Panc1 (cell line): ENCODE results near the gene SEPTIN8. TPM values are rescaled to one million over a fixed set of nuclear protein-coding genes. Genes with fewer than 3 reads are reported as not detected.

ENCODE experiments used
- ATAC-seq: fragments of 200-7000 bp; cut with Tn5 transposase; 2 replicates; pipeline ENCODE4 v1.9.1; 2020; ENCODE audit warnings: mild to moderate bottlenecking, moderate library complexity
- BruUV-seq: library from RNA; stranded (reverse); fragments of 400-500 nt; replicated peaks from 2 replicates; lab custom pipeline; 2021; lab: Mats Ljungman, UMichigan
- CTCF ChIA-PET: fragments of 300-600 bp; sonication (Branson Sonifier 250); formaldehyde crosslinking; loops from one replicate; lab custom pipeline; 2022; ENCODE audit warnings: antibody characterized with exemption; lab: Charles Lee
- POLR2A ChIA-PET: fragments of 300-600 bp; sonication (Branson Sonifier 250); formaldehyde crosslinking; loops from one replicate; lab custom pipeline; 2022; ENCODE audit warnings: antibody characterized with exemption; lab: Charles Lee
- DNase-seq: peaks from one replicate; pipeline ENCODE4 v3.0.0-alpha.2; 2010; ENCODE audit warnings: low read depth, low spot score
- H3K27ac ChIP-seq: 2 replicates; pipeline ENCODE4 v1.5.1; 2011; ENCODE audit warnings: mild to moderate bottlenecking, low read length, inconsistent platforms
- H3K27me3 ChIP-seq: fragments of 200-500 bp; sonication (Bioruptor generic); 2 replicates; pipeline ENCODE4 v1.6.0; 2014; ENCODE audit warnings: low read length, inconsistent platforms; ENCODE audit not compliant: control insufficient read depth, insufficient read depth
- H3K36me3 ChIP-seq: fragments of 200-500 bp; sonication (Bioruptor generic); 2 replicates; pipeline ENCODE4 v1.5.1; 2014; ENCODE audit warnings: inconsistent platforms, mild to moderate bottlenecking, low read length, moderate library complexity; ENCODE audit not compliant: control insufficient read depth, insufficient read depth
- H3K4me1 ChIP-seq: 2 replicates; pipeline ENCODE4 v1.5.1; 2011; ENCODE audit warnings: inconsistent platforms, mild to moderate bottlenecking, low read length, moderate library complexity; ENCODE audit not compliant: control insufficient read depth, insufficient read depth
- H3K4me3 ChIP-seq, 2 experiments: 2 replicates each; pipeline ENCODE4 v1.5.1; 2011 to 2012; ENCODE audit warnings: low read depth in 2 of 2, low read length in 2 of 2, mild to moderate bottlenecking in 2 of 2, inconsistent platforms in 1 of 2, moderate library complexity in 1 of 2
- H3K9me3 ChIP-seq: fragments of 200-500 bp; sonication (Bioruptor generic); 2 replicates; pipeline ENCODE4 v1.5.1; 2014; ENCODE audit warnings: low read depth, mild to moderate bottlenecking, inconsistent platforms, low read length, moderate library complexity; ENCODE audit not compliant: control insufficient read depth, insufficient read depth
- POLR2AphosphoS5 ChIP-seq: IDR thresholded peaks from 2 replicates; pipeline ENCODE4 v1.6.1; 2012; ENCODE audit warnings: mild to moderate bottlenecking, low read depth, low read length, moderate library complexity
- SIN3A ChIP-seq: IDR thresholded peaks from 2 replicates; pipeline ENCODE4 v1.6.1; 2012; ENCODE audit warnings: low read depth, mild to moderate bottlenecking, low read length, moderate library complexity, borderline replicate concordance; ENCODE audit not compliant: insufficient read depth
- TCF7L2 ChIP-seq: IDR thresholded peaks from 2 replicates; pipeline ENCODE4 v1.6.1; 2011; ENCODE audit warnings: mild to moderate bottlenecking, low read depth, low read length, inconsistent platforms
- in situ Hi-C: cut with HindIII; loops from 2 replicates; pipeline ENCODE4 v1.10.0; 2016; ENCODE audit warnings: low sequenced_read_pairs, low pct_unique_long_range_greater_than_20kb
- intact Hi-C: fragments of 100-400 bp; cut with micrococcal nuclease; formaldehyde crosslinking; loops from one replicate; pipeline ENCODE4 v1.10.0; 2022; ENCODE audit not compliant: unreplicated experiment
- total RNA-seq: library from RNA; stranded (reverse); gene quantifications from one replicate; pipeline ENCODE4 v1.2.1, GENCODE V29; 2021; ENCODE audit not compliant: unreplicated experiment
- TF ChIP-seq, protein P1 (sequence below): fragments of 450-650 bp; IDR thresholded peaks from 2 replicates; pipeline ENCODE4 v1.5.1; 2017; ENCODE audit warnings: mild to moderate bottlenecking
- TF ChIP-seq, protein P2 (sequence below), 2 experiments: IDR thresholded peaks; 2 replicates each; pipeline ENCODE4 v1.6.1; 2011 to 2012; ENCODE audit warnings: low read depth in 2 of 2, control low read depth in 1 of 2, low read length in 1 of 2, mild to moderate bottlenecking in 1 of 2, moderate library complexity in 1 of 2; ENCODE audit not compliant: insufficient read depth in 1 of 2

The SEPTIN8 gene
- total RNA-seq, 1 experiment from 2014 or later, result 22.8 TPM

DNA sequence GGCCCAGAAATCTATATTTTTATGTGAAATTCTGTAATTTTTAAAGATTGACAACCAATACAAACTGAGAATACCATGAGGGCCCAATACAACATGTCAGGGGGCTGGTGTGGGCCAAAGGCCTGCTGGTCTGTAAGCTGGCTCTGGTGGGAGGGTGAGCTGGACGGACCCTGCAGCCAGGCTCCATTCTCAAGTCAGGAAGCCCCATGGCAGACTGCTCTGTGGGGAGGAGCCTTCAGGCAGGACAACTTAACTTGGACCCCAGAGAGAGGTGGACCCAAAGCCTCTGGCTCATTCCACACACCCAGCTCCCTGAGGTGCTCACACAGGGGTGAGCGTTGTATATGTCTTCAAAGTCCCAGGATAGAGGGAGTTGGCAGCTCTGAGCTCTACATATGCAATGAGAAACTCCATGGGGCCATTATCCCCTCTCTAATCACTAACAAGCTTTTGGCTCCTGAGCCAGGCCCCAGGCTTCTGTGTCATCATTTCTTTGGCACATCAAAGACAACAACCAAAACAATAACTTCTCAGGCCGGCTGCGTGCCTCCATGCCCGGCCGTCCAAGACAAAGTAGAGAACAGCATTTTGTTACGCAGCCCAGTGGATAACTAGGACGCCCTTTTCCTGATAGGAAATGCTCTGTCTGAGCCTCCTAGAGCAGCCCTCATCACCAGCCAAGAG is 6.4 kb downstream of the SEPTIN8 start:
- POLR2A ChIA-PET, result no interaction called here
- in situ Hi-C loops (no loop called here), intact Hi-C loops (no loop called here)
- Histone ChIP-seq H3K27ac (no peak overlapping the region), H3K27me3 (no peaks in the 10 kb centered on the region), H3K4me1 (peaks cover 5% of the 10 kb centered on the region; the same call in 1 of the 2 replicates), H3K9me3 (no peaks in the 10 kb centered on the region), H3K36me3 (no peaks in the 10 kb centered on the region), H3K4me3 (no peak overlapping the region)
- BruUV-seq, result no TSS peak
- ATAC-seq (no peak), DNase-seq (no peak)
- TF ChIP-seq POLR2AphosphoS5 (no peak), SIN3A (no peak), TCF7L2 (no peak)
- TF ChIP-seq, protein P1, sequence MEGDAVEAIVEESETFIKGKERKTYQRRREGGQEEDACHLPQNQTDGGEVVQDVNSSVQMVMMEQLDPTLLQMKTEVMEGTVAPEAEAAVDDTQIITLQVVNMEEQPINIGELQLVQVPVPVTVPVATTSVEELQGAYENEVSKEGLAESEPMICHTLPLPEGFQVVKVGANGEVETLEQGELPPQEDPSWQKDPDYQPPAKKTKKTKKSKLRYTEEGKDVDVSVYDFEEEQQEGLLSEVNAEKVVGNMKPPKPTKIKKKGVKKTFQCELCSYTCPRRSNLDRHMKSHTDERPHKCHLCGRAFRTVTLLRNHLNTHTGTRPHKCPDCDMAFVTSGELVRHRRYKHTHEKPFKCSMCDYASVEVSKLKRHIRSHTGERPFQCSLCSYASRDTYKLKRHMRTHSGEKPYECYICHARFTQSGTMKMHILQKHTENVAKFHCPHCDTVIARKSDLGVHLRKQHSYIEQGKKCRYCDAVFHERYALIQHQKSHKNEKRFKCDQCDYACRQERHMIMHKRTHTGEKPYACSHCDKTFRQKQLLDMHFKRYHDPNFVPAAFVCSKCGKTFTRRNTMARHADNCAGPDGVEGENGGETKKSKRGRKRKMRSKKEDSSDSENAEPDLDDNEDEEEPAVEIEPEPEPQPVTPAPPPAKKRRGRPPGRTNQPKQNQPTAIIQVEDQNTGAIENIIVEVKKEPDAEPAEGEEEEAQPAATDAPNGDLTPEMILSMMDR, result no peak
- TF ChIP-seq, protein P2, sequence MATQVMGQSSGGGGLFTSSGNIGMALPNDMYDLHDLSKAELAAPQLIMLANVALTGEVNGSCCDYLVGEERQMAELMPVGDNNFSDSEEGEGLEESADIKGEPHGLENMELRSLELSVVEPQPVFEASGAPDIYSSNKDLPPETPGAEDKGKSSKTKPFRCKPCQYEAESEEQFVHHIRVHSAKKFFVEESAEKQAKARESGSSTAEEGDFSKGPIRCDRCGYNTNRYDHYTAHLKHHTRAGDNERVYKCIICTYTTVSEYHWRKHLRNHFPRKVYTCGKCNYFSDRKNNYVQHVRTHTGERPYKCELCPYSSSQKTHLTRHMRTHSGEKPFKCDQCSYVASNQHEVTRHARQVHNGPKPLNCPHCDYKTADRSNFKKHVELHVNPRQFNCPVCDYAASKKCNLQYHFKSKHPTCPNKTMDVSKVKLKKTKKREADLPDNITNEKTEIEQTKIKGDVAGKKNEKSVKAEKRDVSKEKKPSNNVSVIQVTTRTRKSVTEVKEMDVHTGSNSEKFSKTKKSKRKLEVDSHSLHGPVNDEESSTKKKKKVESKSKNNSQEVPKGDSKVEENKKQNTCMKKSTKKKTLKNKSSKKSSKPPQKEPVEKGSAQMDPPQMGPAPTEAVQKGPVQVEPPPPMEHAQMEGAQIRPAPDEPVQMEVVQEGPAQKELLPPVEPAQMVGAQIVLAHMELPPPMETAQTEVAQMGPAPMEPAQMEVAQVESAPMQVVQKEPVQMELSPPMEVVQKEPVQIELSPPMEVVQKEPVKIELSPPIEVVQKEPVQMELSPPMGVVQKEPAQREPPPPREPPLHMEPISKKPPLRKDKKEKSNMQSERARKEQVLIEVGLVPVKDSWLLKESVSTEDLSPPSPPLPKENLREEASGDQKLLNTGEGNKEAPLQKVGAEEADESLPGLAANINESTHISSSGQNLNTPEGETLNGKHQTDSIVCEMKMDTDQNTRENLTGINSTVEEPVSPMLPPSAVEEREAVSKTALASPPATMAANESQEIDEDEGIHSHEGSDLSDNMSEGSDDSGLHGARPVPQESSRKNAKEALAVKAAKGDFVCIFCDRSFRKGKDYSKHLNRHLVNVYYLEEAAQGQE (IDR thresholded peaks at IDR 0.05; ENCODE audit: insufficient read depth in 1 of 2, low read depth in 2 of 2, low read length in 1 of 2), result no peak
- CTCF ChIA-PET, result no interaction called here

DNA sequence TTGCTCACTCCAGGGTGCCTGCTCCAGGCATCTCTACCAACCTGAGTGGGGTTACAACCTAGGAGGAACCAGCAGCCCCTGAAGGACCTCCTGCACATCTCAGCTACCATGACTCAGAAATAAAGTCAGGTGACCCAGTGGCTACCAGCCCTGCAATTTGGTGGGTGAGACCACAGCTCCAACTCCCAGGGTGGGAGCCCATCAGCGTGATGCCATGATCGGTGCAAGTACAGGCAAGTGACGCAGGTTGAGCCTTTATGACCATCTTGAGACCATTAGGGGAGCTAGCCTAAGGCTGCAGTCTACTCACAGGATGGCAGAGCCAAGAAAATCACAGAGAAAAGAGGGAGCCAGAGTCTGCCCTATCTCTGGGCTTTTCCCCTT is 8.6 kb downstream of the SEPTIN8 start:
- Histone ChIP-seq H3K27ac (no peak overlapping the region), H3K4me3 (no peak overlapping the region), H3K9me3 (no peaks in the 10 kb centered on the region), H3K27me3 (no peaks in the 10 kb centered on the region), H3K4me1 (no peaks in the 10 kb centered on the region), H3K36me3 (peaks cover 3% of the 10 kb centered on the region; the same call in 1 of the 2 replicates)
- TF ChIP-seq POLR2AphosphoS5 (no peak), TCF7L2 (no peak), SIN3A (no peak)
- TF ChIP-seq, protein P2 (IDR thresholded peaks at IDR 0.05; ENCODE audit: insufficient read depth in 1 of 2, low read depth in 2 of 2, low read length in 1 of 2), result no peak
- TF ChIP-seq, protein P1, result no peak
- BruUV-seq, result no TSS peak
- ChIA-PET POLR2A (interaction anchor here (0.6 kb wide), 1 partner anchor 33 kb away, joined by 5 read pairs; no protein-coding TSS in a partner anchor), CTCF (no interaction called here)
- ATAC-seq, result no peak
- DNase-seq, result no peak
- intact Hi-C loops (no loop called here), in situ Hi-C loops (no loop called here)
